Measurements from ENCODE around the gene YWHAQ. TPM values are rescaled to one million over a fixed set of nuclear protein-coding genes. Genes with fewer than 3 reads are reported as not detected.

The YWHAQ gene
- total and polyA plus RNA-seq, 2 of the 4 experiments (the other 2 are of a cell fraction), result 196 to 255 TPM

GRCh38 chr2:9638532-9638931, 7.7 kb upstream of the YWHAQ start:
- Histone ChIP-seq H3K23ac (ENCODE audit: low read depth, low read length) (peak overlapping the region; percentile 79), H2AFZ (replicated peaks; ENCODE audit: low read length, poor library complexity) (peak overlapping the region; percentile 82), H2BK20ac (ENCODE audit: low read depth, low read length) (peak overlapping the region; percentile 98), H3K4me3 (ENCODE audit: insufficient read depth, low read depth, low read length) (no peak overlapping the region), H3K36me3 (ENCODE audit: control insufficient read depth, insufficient read depth, low read length) (no peaks in the 10 kb centered on the region), H2BK5ac (ENCODE audit: low read depth, low read length, poor library complexity, severe bottlenecking) (peak overlapping the region; percentile 75), H3K4me2 (ENCODE audit: low read depth, low read length) (peak overlapping the region; percentile 51), H3K9me1 (ENCODE audit: insufficient read depth, low read length) (peaks cover 33% of the 10 kb centered on the region), H3K14ac (replicated peaks; ENCODE audit: low read depth, low read length) (peak overlapping the region; percentile 82), H3K56ac (ENCODE audit: extremely low read depth, insufficient read depth, low read length) (peak overlapping the region; percentile 42; the same call in 1 of the 2 replicates), H2AK9ac (replicated peaks; ENCODE audit: low read depth, low read length, poor library complexity) (peak overlapping the region; percentile 59), H2BK15ac (ENCODE audit: low read depth, low read length) (peak overlapping the region; percentile 62; the same call in 2 of the 3 replicates), H3K18ac (ENCODE audit: low read depth, low read length) (peak overlapping the region; percentile 74), H3K9me3 (ENCODE audit: control insufficient read depth, insufficient read depth, low read length) (no peaks in the 10 kb centered on the region), H2BK120ac (ENCODE audit: low read depth, low read length) (peak overlapping the region; percentile 97), H4K91ac (ENCODE audit: insufficient read depth, low read depth, low read length) (peak overlapping the region; percentile 62), H2AK5ac (ENCODE audit: low read depth, low read length) (peak overlapping the region; percentile 98), H3K4ac (ENCODE audit: low read depth, low read length) (peak overlapping the region; percentile 96), H4K20me1 (ENCODE audit: insufficient read depth, low read length) (no peaks in the 10 kb centered on the region), H3K4me1 (ENCODE audit: control insufficient read depth, insufficient read depth, low read length) (peaks cover 24% of the 10 kb centered on the region), H3K27ac (ENCODE audit: insufficient read depth, low read length) (peak overlapping the region; percentile 69), H3K9ac (ENCODE audit: low read depth, low read length) (0 out of 2 replicates have a peak overlapping the region, but pooled peaks have one; percentile 5), H4K8ac (ENCODE audit: low read depth in 2 of 2, low read length in 2 of 2) (peak overlapping the region in 1 of 2 experiments; percentile 59; a peak in 1 of 4 replicates), H3K27me3 (ENCODE audit: control insufficient read depth, insufficient read depth, low read length) (no peaks in the 10 kb centered on the region), H4K5ac (ENCODE audit: low read depth, low read length) (peak overlapping the region; percentile 86), H3K79me1 (ENCODE audit: low read depth in 1 of 2, low read length in 2 of 2) (peaks cover 0 to 15% of the 10 kb centered on the region in 2 experiments; a peak in 1 of 4 replicates)
- dilution Hi-C loops (cut with HindIII; ENCODE audit: low sequenced_read_pairs, unreplicated experiment) (no loop called here), in situ Hi-C loops (cut with MboI; ENCODE audit: low sequenced_read_pairs) (no loop called here), intact Hi-C loops (cut with micrococcal nuclease) (loop anchor here (5.0 to 10.0 kb wide), 2 partner anchors 39 to 494 kb away; no protein-coding TSS in a partner anchor)
- CTCF ChIA-PET, result interaction anchor here (0.9 to 1.4 kb wide), 4 partner anchors 9 to 37 kb away, joined by 3 to 4 read pairs (median 3); no protein-coding TSS in a partner anchor
- POLR2A ChIA-PET (ENCODE audit: unreplicated experiment), result no interaction called here
- WGBS, 2 experiments (ENCODE audit: extremely low coverage in 2 of 2, insufficient read length in 1 of 2), result 0% methylated on average over 2 of the region's 4 CpGs; no CpG with 5 or more reads in 1 of the 2 experiments
- BruUV-seq (replicated peaks), result no TSS peak
- DNase-seq (peak; percentile 97), ATAC-seq (ENCODE audit: low read depth) (peak; percentile 91)
- no peak for TF ChIP-seq CHD1 (IDR thresholded peaks at IDR 0.05; ENCODE audit: low read depth, low read length)
- TF ChIP-seq MAZ (IDR thresholded peaks at IDR 0.05; ENCODE audit: borderline replicate concordance, low read depth, low read length), result peak; percentile 88
- peak; percentile 23; the same call in 1 of the 2 replicates for TF ChIP-seq RAD21 (IDR thresholded peaks at IDR 0.05; ENCODE audit: low read length)
- TF ChIP-seq RFX5 (IDR thresholded peaks at IDR 0.05; ENCODE audit: low read depth, low read length), result no peak
- peak; percentile 39; the same call in 1 of the 2 replicates for TF ChIP-seq NFE2L2 (IDR thresholded peaks at IDR 0.05; ENCODE audit: low read depth, low read length)
- TF ChIP-seq RCOR1 (IDR thresholded peaks at IDR 0.05; ENCODE audit: insufficient replicate concordance, low read length), result no peak
- TF ChIP-seq SMC3 (IDR thresholded peaks at IDR 0.05; ENCODE audit: low read depth, low read length), result 0 out of 2 replicates have a peak, but pooled peaks have one; percentile 9
- TF ChIP-seq FOS (IDR thresholded peaks at IDR 0.05; ENCODE audit: low read depth, low read length), result peak; percentile 57
- no peak for TF ChIP-seq MAFK (IDR thresholded peaks at IDR 0.05; ENCODE audit: low read depth, low read length)
- TF ChIP-seq CEBPB (IDR thresholded peaks at IDR 0.05; ENCODE audit: low read depth, low read length), result no peak
- TF ChIP-seq USF2 (IDR thresholded peaks at IDR 0.05; ENCODE audit: low read depth, low read length), result peak; percentile 80
- TF ChIP-seq BHLHE40 (IDR thresholded peaks at IDR 0.05; ENCODE audit: low read depth, low read length), result peak; percentile 87
- no peak for TF ChIP-seq CTCF (conservative IDR thresholded peaks at IDR 0.05; ENCODE audit: low read depth, low read length)
- TF ChIP-seq POLR2A (IDR thresholded peaks at IDR 0.05; ENCODE audit: low read depth, low read length), result no peak
- no peak for TF ChIP-seq ELK1 (IDR thresholded peaks at IDR 0.05; ENCODE audit: borderline replicate concordance, low read depth, low read length)
